Measurements from ENCODE around the gene DYNC1I1.

The DYNC1I1 gene

DNA sequence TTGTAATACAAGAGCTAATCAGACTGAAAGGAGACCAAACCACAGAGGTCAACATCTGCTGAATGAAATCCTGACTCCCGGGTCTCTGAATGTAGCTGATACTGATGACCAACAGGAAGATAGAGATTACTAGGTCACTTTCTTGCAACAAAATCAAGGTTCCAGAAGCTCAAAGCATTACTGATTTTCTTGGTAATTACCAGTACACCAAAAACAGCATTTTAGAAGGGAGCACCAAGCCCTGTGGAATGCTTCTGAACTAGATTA lies 371.8 kb downstream of the DYNC1I1 start:
- H3K27me3 ChIP-seq (ENCODE audit: insufficient read depth, low read depth) = no peaks in the 10 kb centered on the region
- no peak overlapping the region for H3K27ac ChIP-seq
- H2AFZ ChIP-seq (ENCODE audit: low read depth) = no peak overlapping the region
- no peak overlapping the region for H3K4me2 ChIP-seq
- no peak overlapping the region for H3K9ac ChIP-seq
- no peaks in the 10 kb centered on the region for H3K4me1 ChIP-seq (ENCODE audit: low read depth, poor library complexity, severe bottlenecking)
- H3K36me3 ChIP-seq (ENCODE audit: insufficient read depth) = no peaks in the 10 kb centered on the region
- no peaks in the 10 kb centered on the region for H4K20me1 ChIP-seq (ENCODE audit: insufficient read depth)
- TF ChIP-seq, protein P1, sequence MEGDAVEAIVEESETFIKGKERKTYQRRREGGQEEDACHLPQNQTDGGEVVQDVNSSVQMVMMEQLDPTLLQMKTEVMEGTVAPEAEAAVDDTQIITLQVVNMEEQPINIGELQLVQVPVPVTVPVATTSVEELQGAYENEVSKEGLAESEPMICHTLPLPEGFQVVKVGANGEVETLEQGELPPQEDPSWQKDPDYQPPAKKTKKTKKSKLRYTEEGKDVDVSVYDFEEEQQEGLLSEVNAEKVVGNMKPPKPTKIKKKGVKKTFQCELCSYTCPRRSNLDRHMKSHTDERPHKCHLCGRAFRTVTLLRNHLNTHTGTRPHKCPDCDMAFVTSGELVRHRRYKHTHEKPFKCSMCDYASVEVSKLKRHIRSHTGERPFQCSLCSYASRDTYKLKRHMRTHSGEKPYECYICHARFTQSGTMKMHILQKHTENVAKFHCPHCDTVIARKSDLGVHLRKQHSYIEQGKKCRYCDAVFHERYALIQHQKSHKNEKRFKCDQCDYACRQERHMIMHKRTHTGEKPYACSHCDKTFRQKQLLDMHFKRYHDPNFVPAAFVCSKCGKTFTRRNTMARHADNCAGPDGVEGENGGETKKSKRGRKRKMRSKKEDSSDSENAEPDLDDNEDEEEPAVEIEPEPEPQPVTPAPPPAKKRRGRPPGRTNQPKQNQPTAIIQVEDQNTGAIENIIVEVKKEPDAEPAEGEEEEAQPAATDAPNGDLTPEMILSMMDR (conservative IDR thresholded peaks at IDR 0.05; ENCODE audit: low read depth, low read length) = no peak
- no peak overlapping the region for H3K4me3 ChIP-seq (IDR thresholded peaks at IDR 0.05; ENCODE audit: insufficient read depth, low read depth, low read length)
- no peaks in the 10 kb centered on the region for H3K79me2 ChIP-seq (ENCODE audit: insufficient read depth, low read depth)

Data from KMS-11 (cell line).